ENCODE results near the gene LARP1. TPM values are rescaled to one million over a fixed set of nuclear protein-coding genes. Genes with fewer than 3 reads are reported as not detected.

LARP1 gene
- total and polyA plus RNA-seq, 9 of the 15 experiments (the other 6 are each of a cell fraction or from before 2014, with no cell fraction given), result 22.6 to 300 (median 92.0) TPM

DNA sequence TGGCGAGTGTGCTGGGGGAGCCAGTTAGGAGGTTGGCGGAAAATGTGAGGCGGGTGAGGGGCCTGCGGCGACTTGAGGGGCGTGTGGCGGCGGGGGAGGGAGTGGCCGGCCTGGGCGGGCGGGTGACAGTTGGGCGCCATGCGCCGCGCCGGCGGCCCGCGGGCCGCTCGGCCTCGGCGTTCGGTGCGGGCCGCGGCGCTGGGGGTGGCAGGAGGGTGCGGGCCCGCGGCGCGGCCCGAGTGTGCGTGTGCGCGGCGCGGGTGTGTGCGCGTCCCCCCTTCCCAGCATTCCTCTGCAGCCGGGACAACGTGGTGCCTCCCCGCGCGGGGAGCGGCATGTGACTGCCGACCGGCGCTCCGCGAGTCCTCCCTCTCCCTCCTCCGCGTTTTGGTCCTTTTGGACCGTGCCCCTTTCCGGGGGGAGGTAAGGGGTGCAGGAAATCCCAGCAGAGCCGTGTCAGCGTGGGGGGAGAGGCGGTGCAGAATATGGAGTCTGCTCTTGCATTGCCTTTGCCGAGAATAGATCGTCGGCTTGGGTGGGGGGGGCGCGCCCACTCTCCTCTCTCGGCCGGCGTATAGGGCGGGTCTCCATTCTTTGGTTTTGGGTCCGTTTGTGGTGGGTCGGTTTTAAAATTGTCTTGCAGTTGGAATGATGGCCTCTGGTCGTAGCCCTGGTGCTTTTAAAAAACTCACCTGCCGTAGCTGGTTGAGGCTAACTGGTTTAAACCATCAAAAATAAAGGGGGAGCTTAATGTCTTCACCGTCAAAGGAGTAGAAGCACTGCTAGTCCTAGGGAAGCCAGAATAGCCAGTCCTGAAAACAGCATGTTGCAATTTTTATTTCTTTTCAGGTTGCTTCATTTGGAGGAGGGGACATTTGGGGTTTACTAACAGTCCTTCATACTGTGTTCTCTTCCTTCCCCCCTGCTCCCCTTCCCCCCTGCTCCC is 2.0 kb downstream of the LARP1 start (continued):
- TF ChIP-seq, protein P1, sequence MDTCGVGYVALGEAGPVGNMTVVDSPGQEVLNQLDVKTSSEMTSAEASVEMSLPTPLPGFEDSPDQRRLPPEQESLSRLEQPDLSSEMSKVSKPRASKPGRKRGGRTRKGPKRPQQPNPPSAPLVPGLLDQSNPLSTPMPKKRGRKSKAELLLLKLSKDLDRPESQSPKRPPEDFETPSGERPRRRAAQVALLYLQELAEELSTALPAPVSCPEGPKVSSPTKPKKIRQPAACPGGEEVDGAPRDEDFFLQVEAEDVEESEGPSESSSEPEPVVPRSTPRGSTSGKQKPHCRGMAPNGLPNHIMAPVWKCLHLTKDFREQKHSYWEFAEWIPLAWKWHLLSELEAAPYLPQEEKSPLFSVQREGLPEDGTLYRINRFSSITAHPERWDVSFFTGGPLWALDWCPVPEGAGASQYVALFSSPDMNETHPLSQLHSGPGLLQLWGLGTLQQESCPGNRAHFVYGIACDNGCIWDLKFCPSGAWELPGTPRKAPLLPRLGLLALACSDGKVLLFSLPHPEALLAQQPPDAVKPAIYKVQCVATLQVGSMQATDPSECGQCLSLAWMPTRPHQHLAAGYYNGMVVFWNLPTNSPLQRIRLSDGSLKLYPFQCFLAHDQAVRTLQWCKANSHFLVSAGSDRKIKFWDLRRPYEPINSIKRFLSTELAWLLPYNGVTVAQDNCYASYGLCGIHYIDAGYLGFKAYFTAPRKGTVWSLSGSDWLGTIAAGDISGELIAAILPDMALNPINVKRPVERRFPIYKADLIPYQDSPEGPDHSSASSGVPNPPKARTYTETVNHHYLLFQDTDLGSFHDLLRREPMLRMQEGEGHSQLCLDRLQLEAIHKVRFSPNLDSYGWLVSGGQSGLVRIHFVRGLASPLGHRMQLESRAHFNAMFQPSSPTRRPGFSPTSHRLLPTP (IDR thresholded peaks at IDR 0.05; ENCODE audit: borderline replicate concordance, extremely low read depth, insufficient read length), result no peak
- TF ChIP-seq L3MBTL2 (IDR thresholded peaks at IDR 0.05), result peak; percentile 63
- no peak for TF ChIP-seq NELFE (IDR thresholded peaks at IDR 0.05; ENCODE audit: insufficient read depth, insufficient read length)
- TF ChIP-seq KAT7 (CRISPR knock-in tag; IDR thresholded peaks at IDR 0.05; ENCODE audit: borderline replicate concordance), result peak; percentile 58; the same call in 1 of the 2 replicates
- no peak for TF ChIP-seq PHB2 (IDR thresholded peaks at IDR 0.05; ENCODE audit: low read depth)
- TF ChIP-seq POLR2AphosphoS5 (IDR thresholded peaks at IDR 0.05; ENCODE audit: control insufficient read depth, insufficient read depth, low read depth, low read length), result peak; percentile 27; the same call in 1 of the 2 replicates
- TF ChIP-seq CCNT2 (IDR thresholded peaks at IDR 0.05; ENCODE audit: borderline replicate concordance, extremely low read depth, insufficient read length, low read depth, low read length), result peak; percentile 84
- peak in 1 of 2 experiments; percentile 20; a peak in 1 of 4 replicates for TF ChIP-seq TBL1XR1 (IDR thresholded peaks at IDR 0.05; ENCODE audit: low read length in 2 of 2)
- TF ChIP-seq NCOA6 (IDR thresholded peaks at IDR 0.05), result no peak
- TF ChIP-seq HNRNPLL (IDR thresholded peaks at IDR 0.05; ENCODE audit: low read depth, low read length, poor library complexity, severe bottlenecking), result peak; percentile 23
- no peak for TF ChIP-seq JUNB (CRISPR knock-in tag; conservative IDR thresholded peaks at IDR 0.05)
- TF ChIP-seq, protein P2, sequence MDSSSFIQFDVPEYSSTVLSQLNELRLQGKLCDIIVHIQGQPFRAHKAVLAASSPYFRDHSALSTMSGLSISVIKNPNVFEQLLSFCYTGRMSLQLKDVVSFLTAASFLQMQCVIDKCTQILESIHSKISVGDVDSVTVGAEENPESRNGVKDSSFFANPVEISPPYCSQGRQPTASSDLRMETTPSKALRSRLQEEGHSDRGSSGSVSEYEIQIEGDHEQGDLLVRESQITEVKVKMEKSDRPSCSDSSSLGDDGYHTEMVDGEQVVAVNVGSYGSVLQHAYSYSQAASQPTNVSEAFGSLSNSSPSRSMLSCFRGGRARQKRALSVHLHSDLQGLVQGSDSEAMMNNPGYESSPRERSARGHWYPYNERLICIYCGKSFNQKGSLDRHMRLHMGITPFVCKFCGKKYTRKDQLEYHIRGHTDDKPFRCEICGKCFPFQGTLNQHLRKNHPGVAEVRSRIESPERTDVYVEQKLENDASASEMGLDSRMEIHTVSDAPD (CRISPR knock-in tag; IDR thresholded peaks at IDR 0.05), result no peak
- TF ChIP-seq, protein P3, sequence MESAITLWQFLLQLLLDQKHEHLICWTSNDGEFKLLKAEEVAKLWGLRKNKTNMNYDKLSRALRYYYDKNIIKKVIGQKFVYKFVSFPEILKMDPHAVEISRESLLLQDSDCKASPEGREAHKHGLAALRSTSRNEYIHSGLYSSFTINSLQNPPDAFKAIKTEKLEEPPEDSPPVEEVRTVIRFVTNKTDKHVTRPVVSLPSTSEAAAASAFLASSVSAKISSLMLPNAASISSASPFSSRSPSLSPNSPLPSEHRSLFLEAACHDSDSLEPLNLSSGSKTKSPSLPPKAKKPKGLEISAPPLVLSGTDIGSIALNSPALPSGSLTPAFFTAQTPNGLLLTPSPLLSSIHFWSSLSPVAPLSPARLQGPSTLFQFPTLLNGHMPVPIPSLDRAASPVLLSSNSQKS (CRISPR knock-in tag; IDR thresholded peaks at IDR 0.05), result no peak
- TF ChIP-seq ZNF143 (CRISPR knock-in tag; IDR thresholded peaks at IDR 0.05), result 0 out of 2 replicates have a peak, but pooled peaks have one; percentile 22
- TF ChIP-seq CREM (IDR thresholded peaks at IDR 0.05; ENCODE audit: low read depth), result peak; percentile 30; the same call in 1 of the 2 replicates
- TF ChIP-seq SMC3 (conservative IDR thresholded peaks at IDR 0.05; ENCODE audit: insufficient read depth, low read depth, low read length), result no peak
- TF ChIP-seq, protein P4, sequence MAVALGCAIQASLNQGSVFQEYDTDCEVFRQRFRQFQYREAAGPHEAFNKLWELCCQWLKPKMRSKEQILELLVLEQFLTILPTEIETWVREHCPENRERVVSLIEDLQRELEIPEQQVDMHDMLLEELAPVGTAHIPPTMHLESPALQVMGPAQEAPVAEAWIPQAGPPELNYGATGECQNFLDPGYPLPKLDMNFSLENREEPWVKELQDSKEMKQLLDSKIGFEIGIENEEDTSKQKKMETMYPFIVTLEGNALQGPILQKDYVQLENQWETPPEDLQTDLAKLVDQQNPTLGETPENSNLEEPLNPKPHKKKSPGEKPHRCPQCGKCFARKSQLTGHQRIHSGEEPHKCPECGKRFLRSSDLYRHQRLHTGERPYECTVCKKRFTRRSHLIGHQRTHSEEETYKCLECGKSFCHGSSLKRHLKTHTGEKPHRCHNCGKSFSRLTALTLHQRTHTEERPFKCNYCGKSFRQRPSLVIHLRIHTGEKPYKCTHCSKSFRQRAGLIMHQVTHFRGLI (CRISPR knock-in tag; IDR thresholded peaks at IDR 0.05), result no peak
- TF ChIP-seq SAP30 (IDR thresholded peaks at IDR 0.05; ENCODE audit: borderline replicate concordance, insufficient read depth, low read depth, low read length, poor library complexity, severe bottlenecking), result peak; percentile 79
